Kidney (tissue), 14 donors: ENCODE results near the gene NPAP1. TPM values are rescaled to one million over a fixed set of nuclear protein-coding genes. Genes with fewer than 3 reads are reported as not detected.
"Not testable (repeated sequence)": the region's sequence is repeated elsewhere in the genome, so short reads cannot be mapped to it uniquely, and the experiment has no call there.

Experiments used
- DNase-seq, 5 donors: peaks; one replicate each; pipeline ENCODE4 v3.0.0-alpha.2; 2013 to 2020
- FAIRE-seq: peaks from 2 replicates; lab custom pipeline; 2012; peaks lifted over from hg19 to GRCh38; lab: Jason Lieb, UNC
- H3K27ac ChIP-seq, 2 donors: one replicate each; pipeline ENCODE4 v1.7.0; 2013; ENCODE audit warnings: low read depth in 2 of 2, low read length in 2 of 2, inconsistent platforms in 1 of 2
- H3K27me3 ChIP-seq: one replicate; pipeline ENCODE4 v1.7.1; 2013; ENCODE audit warnings: low read length, inconsistent platforms; ENCODE audit not compliant: control insufficient read depth, insufficient read depth
- H3K36me3 ChIP-seq, 3 donors: one replicate each; pipeline versions ENCODE4 v1.7.0 to v1.7.1; 2013; ENCODE audit warnings: low read length in 3 of 3, control low read depth in 1 of 3, inconsistent platforms in 1 of 3; ENCODE audit not compliant: insufficient read depth in 3 of 3, control insufficient read depth in 2 of 3
- H3K4me1 ChIP-seq, 3 donors: one replicate each; pipeline versions ENCODE4 v1.7.0 to v1.7.1; 2013; ENCODE audit warnings: low read length in 3 of 3, inconsistent platforms in 1 of 3, low read depth in 1 of 3; ENCODE audit not compliant: control insufficient read depth in 2 of 3, insufficient read depth in 2 of 3
- H3K4me3 ChIP-seq, 3 donors: one replicate each; pipeline versions ENCODE4 v1.7.0 to v1.8.1; 2013; ENCODE audit warnings: low read length in 3 of 3, control low read depth in 1 of 3, inconsistent platforms in 1 of 3
- H3K9ac ChIP-seq, 3 donors: one replicate each; pipeline versions ENCODE4 v1.7.0 to v1.7.1; 2013; ENCODE audit warnings: low read length in 3 of 3, control low read depth in 1 of 3, inconsistent platforms in 1 of 3
- H3K9me3 ChIP-seq, 3 donors: one replicate each; pipeline versions ENCODE4 v1.7.0 to v1.7.1; 2013; ENCODE audit warnings: low read length in 3 of 3, control low read depth in 1 of 3, inconsistent platforms in 1 of 3; ENCODE audit not compliant: control insufficient read depth in 2 of 3, insufficient read depth in 1 of 3
- CTCF ChIP-seq: IDR thresholded peaks from 3 replicates; pipeline ENCODE4 v1.5.1; 2012; ENCODE audit warnings: mild to moderate bottlenecking, moderate library complexity, borderline replicate concordance; ENCODE audit not compliant: insufficient read depth; ENCODE audit errors: extremely low read depth
- intact Hi-C: fragments of 100-400 bp; cut with DNase I; formaldehyde crosslinking; loops from one replicate; pipeline ENCODE4 v1.11.1; 2022
- polyA plus RNA-seq: library from polyadenylated mRNA; stranded (reverse); fragments of 350-450 nt; fragmentation: Illumina TruSeq; extraction: RNeasy Lipid Tissue Mini Kit (QIAGEN cat#74804); gene quantifications from one replicate; pipeline ENCODE4 v1.2.3, GENCODE V29; 2014; ENCODE audit warnings: low read depth, low replicate concordance; ENCODE audit not compliant: insufficient read depth
- total RNA-seq: library from RNA; stranded (reverse); fragmentation: NEBNext Ultra II Directional; extraction: Animal tissue kit (Norgen Biotek cat#: 25700); gene quantifications from one replicate; pipeline ENCODE4 v1.2.1, GENCODE V29; 2021
- donor health status: control.
- donor health status: control.
- donor health status: control.
- donor health status: control.
- donor health status: control.
- donor health status: DM: yes; HTN: yes; CAD: no.
- donor health status: Normal renal cell carcinoma (clear cell type).

Gene NPAP1
- total and polyA plus RNA-seq, 2 donors from 2014 or later: 0.04 to 0.19 TPM

- FAIRE-seq (no peak), DNase-seq (no peak)
- Histone ChIP-seq H3K27ac (no peak overlapping the region), H3K4me3 (no peak overlapping the region), H3K27me3 (no peaks in the 10 kb centered on the region), H3K9me3 (no peaks in the 10 kb centered on the region), H3K36me3 (no peaks in the 10 kb centered on the region), H3K9ac (no peak overlapping the region), H3K4me1 (no peaks in the 10 kb centered on the region)
- intact Hi-C loops: no loop called here
- TF ChIP-seq CTCF: no peak
Observed at GRCh38 chr15:24678485-24678884, 2.9 kb downstream of the NPAP1 start.

GRCh38 chr15:24682002-24682401 is 6.4 kb downstream of the NPAP1 start:
- intact Hi-C loops: no loop called here

GRCh38 chr15:24682905-24683304 is 7.3 kb downstream of the NPAP1 start:
- H3K4me1 ChIP-seq, H3K36me3 ChIP-seq, H3K27me3 ChIP-seq, intact Hi-C loops, DNase-seq, FAIRE-seq, H3K27ac ChIP-seq, H3K9me3 ChIP-seq, H3K9ac ChIP-seq, H3K4me3 ChIP-seq: not testable (repeated sequence)

More at GRCh38 chr15:24682002-24682401, 6.4 kb downstream of the NPAP1 start:
- Histone ChIP-seq H3K4me3 (no peak overlapping the region), H3K36me3 (no peaks in the 10 kb centered on the region), H3K9me3 (no peaks in the 10 kb centered on the region), H3K9ac (no peak overlapping the region), H3K27me3 (no peaks in the 10 kb centered on the region), H3K4me1 (no peaks in the 10 kb centered on the region), H3K27ac (no peak overlapping the region)
- TF ChIP-seq CTCF: no peak
- FAIRE-seq: no peak
- no peak for DNase-seq

GRCh38 chr15:24683736-24684135 is 8.2 kb downstream of the NPAP1 start:
- Histone ChIP-seq H3K27ac (no peak overlapping the region), H3K36me3 (no peaks in the 10 kb centered on the region), H3K4me1 (no peaks in the 10 kb centered on the region), H3K27me3 (no peaks in the 10 kb centered on the region), H3K9ac (no peak overlapping the region), H3K9me3 (no peaks in the 10 kb centered on the region), H3K4me3 (no peak overlapping the region)
- no peak for DNase-seq
- intact Hi-C loops: no loop called here
- TF ChIP-seq CTCF: no peak
- FAIRE-seq: no peak
